PC-9 (cell line): ENCODE data around the gene RDM1.

Source experiments
- EZH2 ChIP-seq: fragments of 200-600 bp; sonication (generic); IDR thresholded peaks from 2 replicates; pipeline ENCODE4 v1.8.0; 2017; ENCODE audit warnings: antibody characterized with exemption, low read depth
- TF ChIP-seq, protein P1 (sequence below): fragments of 200-600 bp; sonication (generic); conservative IDR thresholded peaks from 2 replicates; pipeline ENCODE4 v1.6.1; 2017; ENCODE audit warnings: mixed run types, antibody characterized with exemption, mild to moderate bottlenecking, moderate library complexity

DNA sequence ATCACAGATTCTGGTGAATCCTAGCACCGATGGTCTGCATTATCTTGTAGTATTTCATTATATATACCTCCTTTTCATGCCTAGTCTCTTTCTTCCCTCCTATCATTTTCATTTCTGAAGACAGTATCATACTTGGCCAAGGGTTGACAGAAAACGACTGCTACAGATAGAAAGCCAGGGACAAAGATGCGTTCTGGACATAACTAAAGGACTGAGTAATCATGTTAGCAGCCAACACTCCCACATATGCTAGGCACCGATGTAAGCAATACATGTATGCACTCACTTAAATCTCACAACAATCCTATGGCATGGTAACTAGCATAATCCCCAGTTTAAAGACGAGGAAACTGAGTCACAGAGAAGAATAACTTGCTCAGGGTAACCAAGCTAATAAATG, 22.9 kb downstream of the RDM1 start:
- TF ChIP-seq, protein P1, sequence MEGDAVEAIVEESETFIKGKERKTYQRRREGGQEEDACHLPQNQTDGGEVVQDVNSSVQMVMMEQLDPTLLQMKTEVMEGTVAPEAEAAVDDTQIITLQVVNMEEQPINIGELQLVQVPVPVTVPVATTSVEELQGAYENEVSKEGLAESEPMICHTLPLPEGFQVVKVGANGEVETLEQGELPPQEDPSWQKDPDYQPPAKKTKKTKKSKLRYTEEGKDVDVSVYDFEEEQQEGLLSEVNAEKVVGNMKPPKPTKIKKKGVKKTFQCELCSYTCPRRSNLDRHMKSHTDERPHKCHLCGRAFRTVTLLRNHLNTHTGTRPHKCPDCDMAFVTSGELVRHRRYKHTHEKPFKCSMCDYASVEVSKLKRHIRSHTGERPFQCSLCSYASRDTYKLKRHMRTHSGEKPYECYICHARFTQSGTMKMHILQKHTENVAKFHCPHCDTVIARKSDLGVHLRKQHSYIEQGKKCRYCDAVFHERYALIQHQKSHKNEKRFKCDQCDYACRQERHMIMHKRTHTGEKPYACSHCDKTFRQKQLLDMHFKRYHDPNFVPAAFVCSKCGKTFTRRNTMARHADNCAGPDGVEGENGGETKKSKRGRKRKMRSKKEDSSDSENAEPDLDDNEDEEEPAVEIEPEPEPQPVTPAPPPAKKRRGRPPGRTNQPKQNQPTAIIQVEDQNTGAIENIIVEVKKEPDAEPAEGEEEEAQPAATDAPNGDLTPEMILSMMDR, result no peak
- no peak for TF ChIP-seq EZH2
